Measurements from ENCODE around the gene KCNH1. TPM values are rescaled to one million over a fixed set of nuclear protein-coding genes. Genes with fewer than 3 reads are reported as not detected.

The KCNH1 gene
- polyA plus RNA-seq, 1 of the 3 experiments (the other 2 are of a cell fraction): 0.08 TPM

DNA sequence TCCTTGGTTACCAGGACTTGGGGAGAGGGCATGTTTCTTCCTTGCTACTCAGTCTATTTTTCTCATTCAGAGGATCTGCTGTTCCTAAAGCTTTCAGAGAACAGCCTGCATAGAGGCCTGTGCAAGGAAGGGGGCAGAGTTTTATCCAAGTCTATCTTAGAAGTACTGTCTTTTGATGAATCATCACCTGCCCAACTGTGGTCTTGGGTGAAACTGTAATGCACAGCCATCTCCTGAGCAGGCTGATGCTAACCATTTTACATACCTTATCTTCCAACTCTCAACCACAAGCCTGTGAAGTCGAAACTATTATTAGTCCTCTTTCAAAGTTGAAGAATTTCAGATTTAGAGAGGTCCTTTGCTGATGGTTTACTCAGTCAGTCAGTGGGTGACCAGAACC, 437.2 kb downstream of the KCNH1 start:
- no peaks in the 10 kb centered on the region for H3K27me3 ChIP-seq (ENCODE audit: insufficient read depth)
- H3K9ac ChIP-seq: no peak overlapping the region
- no peak for TF ChIP-seq TCF12 (IDR thresholded peaks at IDR 0.05)
- H3K79me2 ChIP-seq (ENCODE audit: insufficient read depth): no peaks in the 10 kb centered on the region
- no peak for DNase-seq
- no peak overlapping the region for H3K4me3 ChIP-seq (ENCODE audit: low read depth in 2 of 2, low read length in 1 of 2)
- ChIA-PET CTCF (interaction anchor here (1.2 to 1.4 kb wide), 2 partner anchors 274 to 437 kb away, joined by 5 to 6 read pairs; partner anchors contain the start of gene KCNH1), POLR2A (interaction anchor here (0.7 kb wide), 1 partner anchor 437 kb away, joined by 3 read pairs; the partner anchor contains the start of gene KCNH1)
- H2AFZ ChIP-seq (ENCODE audit: low read depth): no peak overlapping the region
- H3K9me3 ChIP-seq: no peaks in the 10 kb centered on the region
- no peak overlapping the region for H3K4me2 ChIP-seq
- peaks cover 0 to 22% of the 10 kb centered on the region in 2 experiments; a peak in 1 of 4 replicates for H3K4me1 ChIP-seq (ENCODE audit: control insufficient read depth in 1 of 2, insufficient read depth in 2 of 2, low read depth in 1 of 2, low read length in 1 of 2)
- no peaks in the 10 kb centered on the region for H3F3A ChIP-seq (replicated peaks; ENCODE audit: insufficient read depth)
- H3K9me2 ChIP-seq: no peaks in the 10 kb centered on the region
- no peak overlapping the region for H3K27ac ChIP-seq (ENCODE audit: low read depth in 2 of 2, low read length in 1 of 2)
- H3K36me3 ChIP-seq (replicated peaks in 1 of 2; ENCODE audit: control insufficient read depth in 1 of 2, insufficient read depth in 2 of 2, low read length in 1 of 2): no peaks in the 10 kb centered on the region
- H4K20me1 ChIP-seq (ENCODE audit: insufficient read depth): no peaks in the 10 kb centered on the region
- WGBS (ENCODE audit: low lambda C conversion rate): 22% methylated on average over 1 of the region's 1 CpG

DNA sequence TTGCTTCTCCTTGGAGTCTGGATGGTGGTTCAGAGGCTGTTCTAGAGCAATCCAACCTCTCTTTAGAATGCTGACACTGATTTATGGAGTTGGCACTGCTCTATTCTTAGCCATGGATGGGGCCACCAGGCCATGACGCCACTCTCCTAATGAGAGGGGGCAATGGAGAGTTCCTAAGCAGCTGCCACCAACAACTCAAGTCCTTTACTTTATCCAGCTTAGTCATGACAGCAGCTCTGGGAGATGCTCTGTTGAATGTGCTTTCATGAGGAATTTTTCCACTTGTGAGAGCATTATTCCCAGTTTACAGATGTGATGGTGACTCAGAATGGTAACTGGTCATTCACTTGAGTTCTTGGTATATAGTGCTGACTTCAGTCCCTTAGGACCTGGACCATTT, 438.9 kb downstream of the KCNH1 start:
- H3K4me3 ChIP-seq (ENCODE audit: low read depth in 2 of 2, low read length in 1 of 2): no peak overlapping the region
- H3K36me3 ChIP-seq (replicated peaks in 1 of 2; ENCODE audit: control insufficient read depth in 1 of 2, insufficient read depth in 2 of 2, low read length in 1 of 2): no peaks in the 10 kb centered on the region
- no peak overlapping the region for H3K27ac ChIP-seq (ENCODE audit: low read depth in 2 of 2, low read length in 1 of 2)
- H3K27me3 ChIP-seq (ENCODE audit: insufficient read depth): no peaks in the 10 kb centered on the region
- no peaks in the 10 kb centered on the region for H3K79me2 ChIP-seq (ENCODE audit: insufficient read depth)
- no CpG with 5 or more reads among the region's 1 CpG for WGBS (ENCODE audit: low lambda C conversion rate)
- no peak overlapping the region for H3K9ac ChIP-seq
- CTCF ChIA-PET: interaction anchor here (0.5 to 1.2 kb wide), 2 partner anchors 353 to 438 kb away, joined by 3 read pairs; no protein-coding TSS in a partner anchor
- H3K4me2 ChIP-seq: no peak overlapping the region
- no peaks in the 10 kb centered on the region for H4K20me1 ChIP-seq (ENCODE audit: insufficient read depth)
- H3K4me1 ChIP-seq (ENCODE audit: control insufficient read depth in 1 of 2, insufficient read depth in 2 of 2, low read depth in 1 of 2, low read length in 1 of 2): peaks cover 0 to 25% of the 10 kb centered on the region in 2 experiments; a peak in 1 of 4 replicates
- TF ChIP-seq RAD21 (IDR thresholded peaks at IDR 0.05; ENCODE audit: low read length): no peak
- H3K9me2 ChIP-seq: no peaks in the 10 kb centered on the region
- POLR2A ChIA-PET: no interaction called here
- H2AFZ ChIP-seq (ENCODE audit: low read depth): no peak overlapping the region
- no peaks in the 10 kb centered on the region for H3F3A ChIP-seq (replicated peaks; ENCODE audit: insufficient read depth)
- H3K9me3 ChIP-seq: no peaks in the 10 kb centered on the region
- no peak for DNase-seq

DNA sequence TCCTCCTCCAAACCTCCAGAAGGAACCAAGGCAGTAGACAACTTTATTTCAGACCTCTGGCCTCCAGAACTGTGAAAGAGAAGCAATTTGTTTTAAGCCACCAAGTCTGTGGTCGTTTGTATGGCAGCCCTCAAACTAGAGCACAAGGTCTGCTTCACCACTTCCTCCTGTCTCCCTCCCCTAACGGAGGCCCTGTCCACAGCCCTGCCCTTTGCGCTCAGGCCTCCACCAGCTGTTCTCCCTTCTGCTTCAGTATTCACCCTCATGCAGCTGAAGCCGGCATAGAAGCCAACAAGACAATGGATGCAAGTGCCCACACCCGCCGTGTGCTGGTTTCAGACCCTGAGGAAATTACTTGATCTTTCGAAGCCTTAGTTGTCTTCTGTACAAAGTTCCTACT, 441.2 kb downstream of the KCNH1 start:
- H3K36me3 ChIP-seq (replicated peaks in 1 of 2; ENCODE audit: control insufficient read depth in 1 of 2, insufficient read depth in 2 of 2, low read length in 1 of 2): no peaks in the 10 kb centered on the region
- no peaks in the 10 kb centered on the region for H3K27me3 ChIP-seq (ENCODE audit: insufficient read depth)
- no peak overlapping the region for H2AFZ ChIP-seq (ENCODE audit: low read depth)
- H3K9me2 ChIP-seq: no peaks in the 10 kb centered on the region
- H3K79me2 ChIP-seq (ENCODE audit: insufficient read depth): no peaks in the 10 kb centered on the region
- POLR2A ChIA-PET: no interaction called here
- no peak overlapping the region for H3K9ac ChIP-seq
- H3K4me3 ChIP-seq (ENCODE audit: low read depth in 2 of 2, low read length in 1 of 2): no peak overlapping the region
- H3F3A ChIP-seq (replicated peaks; ENCODE audit: insufficient read depth): no peaks in the 10 kb centered on the region
- peaks cover 0 to 36% of the 10 kb centered on the region in 2 experiments; a peak in 1 of 4 replicates for H3K4me1 ChIP-seq (ENCODE audit: control insufficient read depth in 1 of 2, insufficient read depth in 2 of 2, low read depth in 1 of 2, low read length in 1 of 2)
- no peak overlapping the region for H3K4me2 ChIP-seq
- H3K27ac ChIP-seq (ENCODE audit: low read depth in 2 of 2, low read length in 1 of 2): no peak overlapping the region
- H3K9me3 ChIP-seq: no peaks in the 10 kb centered on the region
- no peak for DNase-seq
- 75% methylated on average over 7 of the region's 7 CpGs for WGBS (ENCODE audit: low lambda C conversion rate)
- CTCF ChIA-PET: no interaction called here
- no peaks in the 10 kb centered on the region for H4K20me1 ChIP-seq (ENCODE audit: insufficient read depth)
- TF ChIP-seq, protein P1, sequence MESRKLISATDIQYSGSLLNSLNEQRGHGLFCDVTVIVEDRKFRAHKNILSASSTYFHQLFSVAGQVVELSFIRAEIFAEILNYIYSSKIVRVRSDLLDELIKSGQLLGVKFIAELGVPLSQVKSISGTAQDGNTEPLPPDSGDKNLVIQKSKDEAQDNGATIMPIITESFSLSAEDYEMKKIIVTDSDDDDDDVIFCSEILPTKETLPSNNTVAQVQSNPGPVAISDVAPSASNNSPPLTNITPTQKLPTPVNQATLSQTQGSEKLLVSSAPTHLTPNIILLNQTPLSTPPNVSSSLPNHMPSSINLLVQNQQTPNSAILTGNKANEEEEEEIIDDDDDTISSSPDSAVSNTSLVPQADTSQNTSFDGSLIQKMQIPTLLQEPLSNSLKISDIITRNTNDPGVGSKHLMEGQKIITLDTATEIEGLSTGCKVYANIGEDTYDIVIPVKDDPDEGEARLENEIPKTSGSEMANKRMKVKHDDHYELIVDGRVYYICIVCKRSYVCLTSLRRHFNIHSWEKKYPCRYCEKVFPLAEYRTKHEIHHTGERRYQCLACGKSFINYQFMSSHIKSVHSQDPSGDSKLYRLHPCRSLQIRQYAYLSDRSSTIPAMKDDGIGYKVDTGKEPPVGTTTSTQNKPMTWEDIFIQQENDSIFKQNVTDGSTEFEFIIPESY (IDR thresholded peaks at IDR 0.05; ENCODE audit: borderline replicate concordance, low read depth): no peak
- no peak for TF ChIP-seq GABPA (IDR thresholded peaks at IDR 0.05; ENCODE audit: low read depth)
- TF ChIP-seq, protein P2, sequence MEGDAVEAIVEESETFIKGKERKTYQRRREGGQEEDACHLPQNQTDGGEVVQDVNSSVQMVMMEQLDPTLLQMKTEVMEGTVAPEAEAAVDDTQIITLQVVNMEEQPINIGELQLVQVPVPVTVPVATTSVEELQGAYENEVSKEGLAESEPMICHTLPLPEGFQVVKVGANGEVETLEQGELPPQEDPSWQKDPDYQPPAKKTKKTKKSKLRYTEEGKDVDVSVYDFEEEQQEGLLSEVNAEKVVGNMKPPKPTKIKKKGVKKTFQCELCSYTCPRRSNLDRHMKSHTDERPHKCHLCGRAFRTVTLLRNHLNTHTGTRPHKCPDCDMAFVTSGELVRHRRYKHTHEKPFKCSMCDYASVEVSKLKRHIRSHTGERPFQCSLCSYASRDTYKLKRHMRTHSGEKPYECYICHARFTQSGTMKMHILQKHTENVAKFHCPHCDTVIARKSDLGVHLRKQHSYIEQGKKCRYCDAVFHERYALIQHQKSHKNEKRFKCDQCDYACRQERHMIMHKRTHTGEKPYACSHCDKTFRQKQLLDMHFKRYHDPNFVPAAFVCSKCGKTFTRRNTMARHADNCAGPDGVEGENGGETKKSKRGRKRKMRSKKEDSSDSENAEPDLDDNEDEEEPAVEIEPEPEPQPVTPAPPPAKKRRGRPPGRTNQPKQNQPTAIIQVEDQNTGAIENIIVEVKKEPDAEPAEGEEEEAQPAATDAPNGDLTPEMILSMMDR (IDR thresholded peaks at IDR 0.05): no peak
- TF ChIP-seq RFX5 (IDR thresholded peaks at IDR 0.05; ENCODE audit: low read length): no peak
- TF ChIP-seq FOXM1 (IDR thresholded peaks at IDR 0.05; ENCODE audit: low read depth): no peak
- TF ChIP-seq JUND (IDR thresholded peaks at IDR 0.05): no peak
- TF ChIP-seq TEAD4 (IDR thresholded peaks at IDR 0.05; ENCODE audit: borderline replicate concordance, insufficient read depth): no peak
- TF ChIP-seq TCF12 (IDR thresholded peaks at IDR 0.05): no peak
- no peak for TF ChIP-seq CHD2 (IDR thresholded peaks at IDR 0.05; ENCODE audit: low read length, partially characterized antibody)
- no peak for TF ChIP-seq FOSL2 (IDR thresholded peaks at IDR 0.05; ENCODE audit: borderline replicate concordance, low read depth)
- no peak for TF ChIP-seq EZH2phosphoT487 (IDR thresholded peaks at IDR 0.05; ENCODE audit: borderline replicate concordance, low read depth)
- no peak for TF ChIP-seq RXRA (IDR thresholded peaks at IDR 0.05; ENCODE audit: borderline replicate concordance, low read depth)
- TF ChIP-seq, protein P3, sequence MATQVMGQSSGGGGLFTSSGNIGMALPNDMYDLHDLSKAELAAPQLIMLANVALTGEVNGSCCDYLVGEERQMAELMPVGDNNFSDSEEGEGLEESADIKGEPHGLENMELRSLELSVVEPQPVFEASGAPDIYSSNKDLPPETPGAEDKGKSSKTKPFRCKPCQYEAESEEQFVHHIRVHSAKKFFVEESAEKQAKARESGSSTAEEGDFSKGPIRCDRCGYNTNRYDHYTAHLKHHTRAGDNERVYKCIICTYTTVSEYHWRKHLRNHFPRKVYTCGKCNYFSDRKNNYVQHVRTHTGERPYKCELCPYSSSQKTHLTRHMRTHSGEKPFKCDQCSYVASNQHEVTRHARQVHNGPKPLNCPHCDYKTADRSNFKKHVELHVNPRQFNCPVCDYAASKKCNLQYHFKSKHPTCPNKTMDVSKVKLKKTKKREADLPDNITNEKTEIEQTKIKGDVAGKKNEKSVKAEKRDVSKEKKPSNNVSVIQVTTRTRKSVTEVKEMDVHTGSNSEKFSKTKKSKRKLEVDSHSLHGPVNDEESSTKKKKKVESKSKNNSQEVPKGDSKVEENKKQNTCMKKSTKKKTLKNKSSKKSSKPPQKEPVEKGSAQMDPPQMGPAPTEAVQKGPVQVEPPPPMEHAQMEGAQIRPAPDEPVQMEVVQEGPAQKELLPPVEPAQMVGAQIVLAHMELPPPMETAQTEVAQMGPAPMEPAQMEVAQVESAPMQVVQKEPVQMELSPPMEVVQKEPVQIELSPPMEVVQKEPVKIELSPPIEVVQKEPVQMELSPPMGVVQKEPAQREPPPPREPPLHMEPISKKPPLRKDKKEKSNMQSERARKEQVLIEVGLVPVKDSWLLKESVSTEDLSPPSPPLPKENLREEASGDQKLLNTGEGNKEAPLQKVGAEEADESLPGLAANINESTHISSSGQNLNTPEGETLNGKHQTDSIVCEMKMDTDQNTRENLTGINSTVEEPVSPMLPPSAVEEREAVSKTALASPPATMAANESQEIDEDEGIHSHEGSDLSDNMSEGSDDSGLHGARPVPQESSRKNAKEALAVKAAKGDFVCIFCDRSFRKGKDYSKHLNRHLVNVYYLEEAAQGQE (IDR thresholded peaks at IDR 0.05; ENCODE audit: low read depth, low read length): no peak
- TF ChIP-seq, protein P4, sequence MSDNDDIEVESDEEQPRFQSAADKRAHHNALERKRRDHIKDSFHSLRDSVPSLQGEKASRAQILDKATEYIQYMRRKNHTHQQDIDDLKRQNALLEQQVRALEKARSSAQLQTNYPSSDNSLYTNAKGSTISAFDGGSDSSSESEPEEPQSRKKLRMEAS (IDR thresholded peaks at IDR 0.05; ENCODE audit: low read depth): no peak
